GM12872 (cell line): ENCODE measurements around the gene PRR23A.

Source experiments
- TF ChIP-seq, protein P1 (sequence below): IDR thresholded peaks from 3 replicates; pipeline ENCODE4 v1.5.1; 2011; ENCODE audit warnings: low read depth, mild to moderate bottlenecking, low read length, moderate library complexity; ENCODE audit not compliant: insufficient read depth

The PRR23A gene

DNA sequence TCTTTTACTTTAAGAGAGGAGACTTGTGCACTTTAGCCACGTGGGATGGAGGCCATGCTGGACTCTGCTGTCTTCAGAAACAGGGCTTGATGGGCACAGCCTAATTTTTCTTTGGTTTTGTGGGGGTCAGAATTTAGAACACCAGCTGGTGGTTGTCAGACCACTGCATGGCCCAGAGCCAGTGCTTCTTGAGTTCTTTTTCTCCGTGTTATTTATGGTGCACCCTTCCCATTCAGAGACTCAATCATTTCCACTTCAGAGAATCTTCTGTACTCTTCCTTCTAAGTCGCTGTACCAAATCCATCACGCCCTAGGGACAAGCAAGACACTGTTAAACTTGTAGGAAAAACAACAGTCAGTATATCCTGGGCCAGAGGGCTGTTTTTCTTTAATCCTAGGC, 20.1 kb downstream of the PRR23A start:
- TF ChIP-seq, protein P1, sequence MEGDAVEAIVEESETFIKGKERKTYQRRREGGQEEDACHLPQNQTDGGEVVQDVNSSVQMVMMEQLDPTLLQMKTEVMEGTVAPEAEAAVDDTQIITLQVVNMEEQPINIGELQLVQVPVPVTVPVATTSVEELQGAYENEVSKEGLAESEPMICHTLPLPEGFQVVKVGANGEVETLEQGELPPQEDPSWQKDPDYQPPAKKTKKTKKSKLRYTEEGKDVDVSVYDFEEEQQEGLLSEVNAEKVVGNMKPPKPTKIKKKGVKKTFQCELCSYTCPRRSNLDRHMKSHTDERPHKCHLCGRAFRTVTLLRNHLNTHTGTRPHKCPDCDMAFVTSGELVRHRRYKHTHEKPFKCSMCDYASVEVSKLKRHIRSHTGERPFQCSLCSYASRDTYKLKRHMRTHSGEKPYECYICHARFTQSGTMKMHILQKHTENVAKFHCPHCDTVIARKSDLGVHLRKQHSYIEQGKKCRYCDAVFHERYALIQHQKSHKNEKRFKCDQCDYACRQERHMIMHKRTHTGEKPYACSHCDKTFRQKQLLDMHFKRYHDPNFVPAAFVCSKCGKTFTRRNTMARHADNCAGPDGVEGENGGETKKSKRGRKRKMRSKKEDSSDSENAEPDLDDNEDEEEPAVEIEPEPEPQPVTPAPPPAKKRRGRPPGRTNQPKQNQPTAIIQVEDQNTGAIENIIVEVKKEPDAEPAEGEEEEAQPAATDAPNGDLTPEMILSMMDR, result no peak

DNA sequence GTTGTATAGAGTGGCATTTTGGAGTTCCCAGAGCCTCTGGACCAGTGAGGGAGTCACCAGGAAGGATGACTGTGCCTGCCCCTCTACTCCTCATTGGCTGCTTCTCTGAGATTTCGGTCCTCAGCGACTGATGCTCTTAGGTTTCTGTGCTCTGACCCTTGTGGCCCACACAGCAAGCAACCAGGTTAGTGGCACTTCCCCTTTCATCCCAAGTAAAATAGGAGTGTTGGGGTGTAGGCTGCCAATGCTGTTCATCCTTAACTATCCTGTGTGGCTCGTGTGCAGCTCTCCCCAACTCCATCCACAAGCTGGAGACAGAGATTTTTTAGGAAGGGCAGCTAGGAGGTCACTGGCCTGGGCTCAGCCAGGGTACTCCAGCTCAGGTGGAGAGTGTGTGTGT, 21.3 kb downstream of the PRR23A start:
- TF ChIP-seq, protein P1, result no peak

GRCh38 chr3:138976047-138976446, 30.0 kb downstream of the PRR23A start:
- TF ChIP-seq, protein P1, result no peak

DNA sequence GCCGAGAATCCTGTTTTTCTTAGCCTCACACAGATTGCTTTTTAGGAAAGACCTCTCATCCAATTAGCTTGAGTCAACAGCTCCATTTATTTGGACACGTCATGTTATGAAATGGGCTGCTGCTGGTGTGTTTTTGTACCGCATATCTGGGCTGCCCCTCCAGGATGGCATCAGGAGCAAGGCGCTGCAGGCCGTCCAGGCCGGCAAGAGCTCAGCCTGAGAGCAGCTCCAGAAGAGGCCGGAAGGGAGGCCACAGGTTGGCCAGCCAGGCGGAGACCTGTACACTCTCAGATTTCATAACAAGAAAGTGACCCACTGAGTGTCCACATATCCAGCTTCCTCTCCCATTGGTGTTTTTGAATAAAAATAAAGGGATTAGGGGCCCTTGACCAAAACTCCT, 30.7 kb downstream of the PRR23A start:
- TF ChIP-seq, protein P1, result no peak

GRCh38 chr3:138974462-138974861, 31.6 kb downstream of the PRR23A start:
- TF ChIP-seq, protein P1, result no peak

DNA sequence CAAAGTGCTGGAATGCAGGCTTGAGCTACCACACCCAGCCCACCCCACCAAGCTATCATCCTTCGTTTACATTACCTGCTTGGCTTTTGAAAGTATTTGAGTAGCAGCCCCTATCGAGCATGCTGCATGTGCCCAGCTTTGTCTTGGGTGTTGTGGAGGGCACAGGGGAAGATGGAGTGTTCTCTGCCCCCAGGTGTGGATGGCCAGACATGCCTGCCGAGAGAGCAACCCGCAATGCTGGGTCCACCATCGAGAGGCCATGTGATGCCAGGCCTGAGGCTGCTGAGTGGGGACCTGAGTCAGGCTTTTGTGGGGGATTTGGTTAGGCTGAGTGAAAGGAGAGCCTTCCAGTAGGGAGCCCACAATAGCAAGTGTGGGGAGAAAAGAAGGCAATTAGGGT, 33.1 kb downstream of the PRR23A start:
- TF ChIP-seq, protein P1, result no peak

DNA sequence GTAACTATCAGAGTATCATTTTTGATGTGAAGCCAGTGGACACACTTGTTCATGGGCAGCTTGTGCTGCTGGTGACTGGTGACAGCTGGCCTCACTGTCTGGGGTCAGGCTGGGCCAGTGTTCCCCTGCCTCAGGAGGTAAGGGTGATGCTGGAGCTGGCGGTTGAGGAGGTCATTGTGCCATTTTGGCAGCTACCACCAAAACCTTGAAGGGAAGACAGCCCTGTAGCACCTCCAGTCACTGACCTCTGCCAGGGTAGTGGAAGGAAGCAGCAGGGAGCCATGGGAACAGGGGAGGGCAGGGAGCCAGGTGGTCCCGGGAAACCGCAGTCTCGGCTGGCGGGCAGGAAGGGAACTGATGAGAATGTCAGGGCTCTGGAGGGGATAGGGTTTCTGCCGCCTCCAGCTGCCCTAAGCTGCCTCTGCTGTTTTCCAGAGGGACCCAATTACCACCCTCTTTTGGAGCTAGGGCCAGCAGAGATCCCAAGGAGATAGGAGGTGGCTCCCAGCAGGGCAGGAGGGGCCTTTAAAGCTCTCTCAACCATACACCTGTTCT, 34.2 kb downstream of the PRR23A start:
- TF ChIP-seq, protein P1, result no peak

DNA sequence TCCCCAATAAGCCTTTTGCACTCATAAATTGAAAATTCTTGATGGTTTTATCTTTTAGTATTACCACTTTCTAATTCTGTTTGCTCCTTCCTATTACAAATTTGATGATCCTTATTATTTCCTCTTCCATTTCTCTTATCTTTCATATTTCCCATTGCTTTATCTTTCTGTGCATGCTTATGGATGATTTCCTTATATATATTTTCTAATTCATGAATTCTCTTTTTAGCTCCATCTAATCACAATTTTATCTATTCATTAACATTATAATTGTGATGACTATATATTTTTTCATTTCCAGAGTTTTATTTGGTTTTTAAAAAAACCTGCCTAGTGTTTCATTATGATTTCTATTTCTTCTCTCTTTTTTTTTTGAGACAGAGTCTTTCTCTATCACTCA, 41.1 kb downstream of the PRR23A start:
- TF ChIP-seq, protein P1, result no peak
